Left ventricle myocardium superior (tissue), 1 donor: ENCODE data around the gene SMIM29. TPM values are rescaled to one million over a fixed set of nuclear protein-coding genes. Genes with fewer than 3 reads are reported as not detected.

Experiments
- ATAC-seq: fragments of 200-7000 bp; cut with Tn5 transposase; one replicate; pipeline ENCODE4 v1.9.1; 2020; ENCODE audit warnings: mild to moderate bottlenecking, moderate library complexity
- DNase-seq: peaks from one replicate; pipeline ENCODE4 v3.0.0-alpha.2; 2020
- intact Hi-C: fragments of 100-400 bp; cut with micrococcal nuclease; formaldehyde crosslinking; loops from one replicate; pipeline ENCODE4 v1.11.0; 2022
- total RNA-seq: library from RNA; stranded (reverse); fragmentation: NEBNext Ultra II Directional; extraction: Animal tissue kit (Norgen Biotek cat#: 25700); gene quantifications from one replicate; pipeline ENCODE4 v1.2.1, GENCODE V29; 2021
- donor health status: DM: no; HTN: yes; CAD: no; lungs with severe emphysema.

Gene SMIM29
- total RNA-seq, 1 donor from 2014 or later: 19.7 TPM

GRCh38 chr6:34243901-34244884 is 4.6 kb downstream of the SMIM29 start:
- intact Hi-C loops: no loop called here
- peak; percentile 65 for DNase-seq
- peak; percentile 7 for ATAC-seq

GRCh38 chr6:34243131-34243771 is 5.6 kb downstream of the SMIM29 start:
- ATAC-seq (no peak), DNase-seq (no peak)
- intact Hi-C loops: no loop called here

DNA sequence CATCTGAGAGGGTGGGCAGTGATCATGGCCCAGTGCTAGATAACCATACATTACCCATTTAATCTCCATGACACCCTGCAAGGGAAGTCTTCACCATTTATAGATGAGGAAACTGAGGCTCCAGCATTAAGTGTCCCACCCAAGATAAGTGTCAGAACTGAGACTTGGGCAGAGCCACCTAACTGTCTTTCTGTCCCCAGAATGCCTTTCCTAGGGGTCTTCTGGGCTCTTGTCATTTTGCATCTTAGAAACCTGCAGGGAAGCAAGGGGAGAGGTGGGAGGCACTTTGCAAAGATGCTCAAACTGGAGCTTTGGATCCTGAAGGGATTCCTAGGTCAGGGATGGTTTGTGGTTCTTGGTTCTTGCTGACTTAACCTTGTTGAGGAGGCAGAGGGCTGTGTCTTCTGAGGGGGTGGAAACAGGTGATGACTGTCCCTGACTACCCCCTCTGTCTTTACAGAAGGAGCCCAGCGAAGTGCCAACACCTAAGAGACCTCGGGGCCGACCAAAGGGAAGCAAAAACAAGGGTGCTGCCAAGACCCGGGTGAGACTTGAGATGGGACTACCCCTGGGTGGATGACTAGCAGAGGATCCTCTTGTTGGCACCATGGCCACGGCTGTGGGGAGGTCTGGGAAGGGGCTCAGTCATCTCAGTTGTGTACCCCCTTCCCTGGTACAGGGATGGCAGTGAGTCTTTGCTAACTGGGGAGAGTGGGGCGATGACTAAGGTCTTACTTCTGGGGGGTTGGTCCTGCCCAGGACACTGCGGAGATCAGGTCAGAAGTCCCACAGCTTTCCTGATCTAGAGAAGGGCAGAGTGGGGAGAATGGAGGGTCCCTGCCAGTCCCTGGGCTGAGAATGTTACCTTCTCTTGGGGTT is 6.3 kb downstream of the SMIM29 start:
- intact Hi-C loops: no loop called here
- DNase-seq (no peak), ATAC-seq (no peak)

GRCh38 chr6:34241351-34242215 is 7.2 kb downstream of the SMIM29 start:
- ATAC-seq (no peak), DNase-seq (no peak)
- intact Hi-C loops: no loop called here

DNA sequence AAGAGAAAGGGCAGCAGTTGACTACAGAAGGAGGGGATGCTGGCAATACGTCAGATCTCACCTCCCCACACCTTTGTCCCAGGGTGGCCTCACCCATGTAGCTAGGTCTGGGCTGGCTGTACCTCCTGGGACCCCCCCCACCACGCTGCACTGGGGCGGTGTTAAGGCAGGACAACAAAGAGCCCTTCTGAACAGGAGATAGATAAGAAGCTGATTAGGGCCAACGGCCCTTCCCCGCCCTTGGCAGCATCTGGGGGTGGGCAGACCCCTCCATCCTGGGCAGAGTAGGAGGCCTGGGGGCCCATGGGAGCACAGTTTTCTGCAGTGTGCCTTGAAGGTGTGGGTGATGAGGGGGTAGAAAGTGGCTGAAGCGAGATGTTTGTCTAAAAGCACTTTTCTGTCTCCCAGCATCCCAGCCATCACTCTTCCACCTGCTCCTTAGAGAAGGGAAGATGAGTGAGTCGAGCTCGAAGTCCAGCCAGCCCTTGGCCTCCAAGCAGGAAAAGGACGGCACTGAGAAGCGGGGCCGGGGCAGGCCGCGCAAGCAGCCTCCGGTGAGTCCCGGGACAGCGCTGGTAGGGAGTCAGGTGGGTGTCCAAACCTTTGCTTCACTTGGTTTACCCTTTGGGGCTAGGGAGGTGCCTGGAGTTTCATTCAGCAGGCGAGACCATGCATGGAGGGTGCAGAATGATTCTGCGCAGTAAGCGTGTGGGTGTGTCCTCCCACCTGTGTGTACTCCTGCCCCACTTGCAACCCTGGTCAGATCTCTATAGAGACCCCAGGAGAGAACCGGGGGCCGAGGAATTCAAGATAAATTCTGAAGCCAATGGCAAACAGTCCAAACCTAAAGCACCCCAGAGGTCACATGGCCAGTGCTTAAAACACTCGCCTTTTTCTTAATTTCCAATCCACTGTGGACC is 8.2 kb downstream of the SMIM29 start:
- intact Hi-C loops: no loop called here
- DNase-seq (no peak), ATAC-seq (no peak)

DNA sequence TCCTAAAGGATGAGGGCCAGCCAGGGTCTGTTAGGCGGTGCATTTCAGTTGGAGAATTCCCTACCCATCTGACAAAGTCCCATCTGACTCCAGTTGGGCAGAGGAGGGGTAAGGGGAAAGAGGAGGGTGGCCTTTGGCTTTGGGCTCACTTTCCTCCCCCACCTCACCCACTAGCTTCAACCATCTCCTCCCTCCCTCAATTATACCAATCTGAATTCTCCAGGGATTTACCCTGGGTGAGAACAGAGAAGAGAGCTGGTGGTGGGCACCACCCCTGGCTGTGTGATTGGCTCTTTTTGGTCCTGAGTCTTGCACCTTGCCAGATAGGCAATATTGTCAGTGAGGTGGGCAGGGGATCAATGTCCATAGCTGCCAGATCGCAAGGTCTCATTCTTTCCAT is 8.9 kb downstream of the SMIM29 start:
- no peak for ATAC-seq
- intact Hi-C loops: no loop called here
- DNase-seq: no peak

DNA sequence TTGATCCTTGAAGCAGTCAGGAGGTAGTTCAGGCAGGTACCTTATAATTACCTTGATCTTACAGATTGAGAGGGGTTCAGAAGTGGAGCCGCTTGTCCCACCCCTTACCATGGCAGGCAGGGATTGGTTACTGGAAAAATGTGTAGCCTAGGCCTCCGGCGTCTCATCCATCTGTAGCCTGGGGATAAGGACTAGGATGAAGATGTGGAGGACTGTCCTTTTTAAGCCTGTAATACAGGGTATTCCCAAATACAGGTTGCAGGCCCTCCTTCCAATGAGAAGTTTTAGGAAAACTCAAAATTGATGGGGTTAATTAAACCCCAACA is 9.3 kb downstream of the SMIM29 start:
- DNase-seq: no peak
- no peak for ATAC-seq
- intact Hi-C loops: no loop called here

DNA sequence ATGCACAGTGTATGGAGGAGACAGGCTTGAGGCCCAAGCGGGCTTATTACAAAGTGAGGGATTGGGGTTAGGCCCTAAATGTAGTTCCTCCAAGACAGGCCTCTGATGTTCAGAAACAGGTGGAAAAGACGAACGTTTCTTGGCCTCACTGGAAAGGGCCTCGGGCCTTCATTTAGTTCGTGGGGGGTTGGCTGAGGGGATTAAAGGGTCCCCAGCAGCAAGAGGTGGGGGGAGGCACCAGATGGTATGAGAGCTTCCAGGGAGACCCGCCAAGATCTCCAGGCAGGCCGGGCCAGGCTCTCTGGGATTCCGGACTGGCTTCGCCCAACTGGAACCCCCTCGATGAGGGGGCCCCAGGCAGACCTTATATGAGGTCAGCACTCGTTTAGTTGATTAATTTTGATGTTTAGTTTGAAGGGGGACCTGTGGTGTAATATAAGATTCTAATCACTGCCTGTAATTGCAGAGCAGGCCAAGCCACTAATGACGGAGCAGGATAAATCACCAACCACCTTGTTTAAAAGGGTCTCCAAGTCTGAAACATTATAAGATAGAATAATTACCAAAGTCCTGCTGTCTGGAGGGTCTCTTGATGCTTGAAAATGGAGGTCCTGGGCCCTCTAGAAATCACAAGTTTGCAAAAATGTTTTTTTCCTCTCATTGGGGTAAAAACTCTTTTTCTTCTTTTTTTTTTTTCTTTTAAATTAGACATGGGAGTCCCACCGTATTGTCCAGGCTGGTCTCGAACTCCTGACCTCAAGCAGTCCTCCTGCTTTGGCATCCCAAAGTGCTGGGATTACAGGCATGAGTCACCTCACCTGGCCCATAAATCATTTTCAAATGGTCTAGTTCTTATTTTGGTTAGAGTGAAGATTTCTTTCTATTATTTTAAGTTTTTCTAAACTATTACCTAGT is 10.0 kb downstream of the SMIM29 start:
- intact Hi-C loops: no loop called here
- no peak for DNase-seq

GRCh38 chr6:34237722-34238584 is 10.9 kb downstream of the SMIM29 start:
- peak; percentile 61 for DNase-seq
- intact Hi-C loops: no loop called here
- peak; percentile 7 for ATAC-seq

More for the DNA sequence above, 10.0 kb downstream of the SMIM29 start:
- no peak for ATAC-seq

DNA sequence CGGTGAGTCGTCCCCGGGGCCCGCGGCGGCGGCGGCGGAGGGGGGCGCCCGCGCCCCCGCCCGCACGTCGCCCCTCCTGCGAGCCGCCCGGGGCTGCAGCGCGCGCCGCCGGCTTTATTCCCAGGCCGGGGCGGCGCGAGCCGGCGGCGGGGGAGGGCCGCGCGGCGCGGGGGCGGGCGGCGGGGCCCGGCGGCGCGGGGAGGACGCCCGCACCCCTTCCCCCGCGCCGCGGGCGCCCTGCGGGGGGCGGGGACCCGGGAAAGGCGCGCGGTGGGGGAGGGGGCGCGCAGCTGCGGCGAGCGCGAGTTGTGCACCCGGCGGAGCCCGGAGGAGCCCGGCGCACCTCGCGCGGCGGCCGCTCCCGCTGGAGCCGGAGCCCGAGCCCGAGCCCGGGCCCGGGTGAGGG is 11.5 kb downstream of the SMIM29 start:
- ATAC-seq: peak; percentile 11
- peak; percentile 53 for DNase-seq
- intact Hi-C loops: no loop called here

DNA sequence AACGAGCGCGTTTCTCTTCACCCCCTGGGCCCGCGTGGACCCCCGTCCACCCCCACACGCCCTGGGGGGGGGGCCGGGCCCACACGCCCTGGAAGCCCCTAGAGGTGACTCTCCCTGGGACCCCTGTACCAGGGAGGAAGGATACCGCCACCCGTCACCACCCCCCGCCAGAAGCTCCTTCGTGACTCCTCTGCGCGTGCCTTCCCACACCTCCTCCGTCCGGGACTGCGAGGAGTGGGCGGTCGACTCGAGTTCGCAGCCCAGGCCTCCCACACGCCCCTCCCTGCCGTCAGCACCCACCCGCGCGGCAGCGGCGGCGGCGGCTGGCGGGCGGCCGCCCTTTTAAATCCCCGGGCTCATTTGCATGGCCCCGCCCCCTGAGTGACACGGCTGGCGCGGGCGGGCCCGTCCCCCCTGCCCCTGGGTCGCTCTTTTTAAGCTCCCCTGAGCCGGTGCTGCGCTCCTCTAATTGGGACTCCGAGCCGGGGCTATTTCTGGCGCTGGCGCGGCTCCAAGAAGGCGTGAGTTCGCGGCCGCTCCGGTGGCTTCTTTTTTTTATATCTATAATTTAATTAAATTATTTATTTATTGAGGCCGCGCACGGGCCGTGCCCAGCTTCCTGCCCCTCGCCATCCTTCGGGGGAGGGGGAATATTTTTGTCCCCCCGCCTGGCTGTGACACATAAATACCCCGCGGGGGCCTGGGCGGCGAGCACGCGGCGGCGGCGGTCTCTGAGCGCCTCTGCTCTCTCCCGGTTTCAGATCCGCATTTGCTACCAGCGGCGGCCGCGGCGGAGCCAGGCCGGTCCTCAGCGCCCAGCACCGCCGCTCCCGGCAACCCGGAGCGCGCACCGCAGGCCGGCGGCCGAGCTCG is 12.1 kb downstream of the SMIM29 start, which contains the start of gene HMGA1:
TSS of gene HMGA1 (plus strand) at position 431 of the 873 bp plus-strand sequence. CDS start 3,908 bp downstream, outside the sequence.
- intact Hi-C loops: no loop called here
- peak; percentile 94 for ATAC-seq
- DNase-seq: peak; percentile 94

DNA sequence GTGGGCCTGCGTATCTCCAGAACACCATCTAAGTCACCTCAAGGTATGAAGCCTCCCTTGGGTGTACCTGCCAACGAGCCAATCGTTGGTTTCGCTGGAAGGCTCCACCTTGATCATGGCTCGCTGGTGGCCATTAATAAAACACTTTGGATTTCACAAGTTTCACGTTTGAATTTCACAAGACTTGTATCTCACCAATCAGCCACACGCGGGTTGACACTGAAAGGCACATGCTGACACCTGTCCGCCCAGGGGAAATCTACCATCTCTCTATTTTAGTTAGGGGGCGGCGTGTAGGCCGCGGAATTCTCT is 12.7 kb downstream of the SMIM29 start:
- intact Hi-C loops: no loop called here
- no peak for ATAC-seq
- DNase-seq: no peak

GRCh38 chr6:34235307-34236130 is 13.3 kb downstream of the SMIM29 start:
- DNase-seq: peak; percentile 72
- intact Hi-C loops: no loop called here
- peak; percentile 32 for ATAC-seq

- DNase-seq: no peak
- intact Hi-C loops: no loop called here
- no peak for ATAC-seq
Observed at GRCh38 chr6:34234667-34235306, 14.0 kb downstream of the SMIM29 start.
